A549 (cell line): ENCODE measurements around the gene ACR.

Experiments used
- HDAC2 ChIP-seq: fragments of 200-600 bp; sonication (generic); IDR thresholded peaks from 2 replicates; pipeline ENCODE4 v1.6.1; 2016
- HEYL ChIP-seq: fragments of 250-450 bp; sonication (Bioruptor Pico); IDR thresholded peaks from 2 replicates; pipeline ENCODE4 v1.8.0; 2021; ENCODE audit warnings: mild to moderate bottlenecking, moderate library complexity
- MAFK ChIP-seq: fragments of 450-650 bp; IDR thresholded peaks from 2 replicates; pipeline ENCODE4 v1.6.1; 2014; ENCODE audit not compliant: partially characterized antibody
- POLR2A ChIP-seq: IDR thresholded peaks from 2 replicates; pipeline ENCODE4 v1.6.1; 2012; ENCODE audit warnings: mild to moderate bottlenecking, low read length
- RAD21 ChIP-seq, 2 experiments: fragments of >200 bp in 1 of 2; sonication (Bioruptor Twin) in 1 of 2; formaldehyde crosslinking in 1 of 2; IDR thresholded peaks in 1 of 2; conservative IDR thresholded peaks in 1 of 2; 2 replicates in 1 of 2; 3 replicates in 1 of 2; pipeline ENCODE4 v1.6.1; 2012 to 2018; ENCODE audit warnings: inconsistent platforms in 1 of 2
- RNF2 ChIP-seq: fragments of 200-600 bp; sonication (generic); IDR thresholded peaks from 2 replicates; pipeline ENCODE4 v1.6.1; 2016; ENCODE audit warnings: low read depth, mild to moderate bottlenecking, antibody characterized with exemption, moderate library complexity, borderline replicate concordance
- SMC3 ChIP-seq: fragments of >200 bp; sonication (Bioruptor Twin); formaldehyde crosslinking; IDR thresholded peaks from 3 replicates; pipeline ENCODE4 v1.6.1; 2018; ENCODE audit warnings: inconsistent platforms
- SREBF2 ChIP-seq: fragments of 450-650 bp; IDR thresholded peaks from 2 replicates; pipeline ENCODE4 v1.6.1; 2014; ENCODE audit warnings: mild to moderate bottlenecking, moderate library complexity
- TF ChIP-seq, protein P1 (sequence below): fragments of >200 bp; sonication (Bioruptor Twin); formaldehyde crosslinking; IDR thresholded peaks from 3 replicates; pipeline ENCODE4 v1.5.1; 2016
- TF ChIP-seq, protein P2 (sequence below): IDR thresholded peaks from 2 replicates; pipeline ENCODE4 v1.6.1; 2012
- TF ChIP-seq, protein P3 (sequence below): fragments of 200-600 bp; sonication (generic); IDR thresholded peaks from 2 replicates; pipeline ENCODE4 v1.6.1; 2016; ENCODE audit warnings: antibody characterized with exemption, mild to moderate bottlenecking, moderate library complexity
- TF ChIP-seq, protein P4 (sequence below): IDR thresholded peaks from 2 replicates; pipeline ENCODE4 v1.6.1; 2012; ENCODE audit warnings: low read depth, borderline replicate concordance

DNA sequence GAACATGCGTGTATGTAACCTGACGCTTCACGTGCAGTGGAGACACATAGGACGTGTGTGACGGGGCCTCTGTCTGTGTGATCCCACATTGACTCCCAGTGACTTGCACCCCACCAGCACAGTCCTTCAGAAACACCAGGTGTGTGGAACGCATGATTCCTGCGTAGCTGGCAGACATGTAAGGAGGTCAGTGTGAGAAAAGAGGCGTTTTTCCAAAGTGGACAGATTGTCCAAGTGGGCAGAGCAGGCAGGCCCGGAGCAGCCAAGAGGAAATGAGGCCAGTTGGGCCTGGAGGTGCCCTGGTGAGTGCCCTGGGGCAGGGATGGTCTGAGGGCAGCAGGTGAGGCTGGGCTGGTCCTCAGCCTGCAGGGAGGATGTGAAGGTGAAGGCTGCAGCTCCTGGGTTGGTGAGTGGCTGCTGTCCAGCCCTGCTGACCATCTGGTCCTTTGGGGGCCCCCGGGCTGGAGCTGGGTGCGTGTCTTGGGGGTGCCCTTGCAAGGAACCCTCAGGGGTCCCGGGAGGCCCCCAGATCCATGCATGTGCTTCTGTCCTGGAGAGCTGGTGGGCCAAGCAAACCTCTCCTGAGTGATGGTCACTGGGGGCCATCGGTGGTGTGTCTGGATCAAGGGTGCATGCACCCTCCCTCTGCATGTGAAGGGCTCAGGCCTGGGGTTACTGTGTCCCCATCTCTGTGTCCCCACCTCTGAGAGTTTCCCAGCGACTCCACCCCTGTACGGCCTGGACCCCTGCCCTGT lies 38.8 kb upstream of the ACR start:
- no peak for TF ChIP-seq POLR2A
- no peak for TF ChIP-seq SREBF2
- TF ChIP-seq, protein P1, sequence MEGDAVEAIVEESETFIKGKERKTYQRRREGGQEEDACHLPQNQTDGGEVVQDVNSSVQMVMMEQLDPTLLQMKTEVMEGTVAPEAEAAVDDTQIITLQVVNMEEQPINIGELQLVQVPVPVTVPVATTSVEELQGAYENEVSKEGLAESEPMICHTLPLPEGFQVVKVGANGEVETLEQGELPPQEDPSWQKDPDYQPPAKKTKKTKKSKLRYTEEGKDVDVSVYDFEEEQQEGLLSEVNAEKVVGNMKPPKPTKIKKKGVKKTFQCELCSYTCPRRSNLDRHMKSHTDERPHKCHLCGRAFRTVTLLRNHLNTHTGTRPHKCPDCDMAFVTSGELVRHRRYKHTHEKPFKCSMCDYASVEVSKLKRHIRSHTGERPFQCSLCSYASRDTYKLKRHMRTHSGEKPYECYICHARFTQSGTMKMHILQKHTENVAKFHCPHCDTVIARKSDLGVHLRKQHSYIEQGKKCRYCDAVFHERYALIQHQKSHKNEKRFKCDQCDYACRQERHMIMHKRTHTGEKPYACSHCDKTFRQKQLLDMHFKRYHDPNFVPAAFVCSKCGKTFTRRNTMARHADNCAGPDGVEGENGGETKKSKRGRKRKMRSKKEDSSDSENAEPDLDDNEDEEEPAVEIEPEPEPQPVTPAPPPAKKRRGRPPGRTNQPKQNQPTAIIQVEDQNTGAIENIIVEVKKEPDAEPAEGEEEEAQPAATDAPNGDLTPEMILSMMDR: no peak
- no peak for TF ChIP-seq RAD21 (conservative IDR thresholded peaks at IDR 0.05 in 1 of 2, IDR thresholded peaks at IDR 0.05 in 1 of 2)
- TF ChIP-seq, protein P2, sequence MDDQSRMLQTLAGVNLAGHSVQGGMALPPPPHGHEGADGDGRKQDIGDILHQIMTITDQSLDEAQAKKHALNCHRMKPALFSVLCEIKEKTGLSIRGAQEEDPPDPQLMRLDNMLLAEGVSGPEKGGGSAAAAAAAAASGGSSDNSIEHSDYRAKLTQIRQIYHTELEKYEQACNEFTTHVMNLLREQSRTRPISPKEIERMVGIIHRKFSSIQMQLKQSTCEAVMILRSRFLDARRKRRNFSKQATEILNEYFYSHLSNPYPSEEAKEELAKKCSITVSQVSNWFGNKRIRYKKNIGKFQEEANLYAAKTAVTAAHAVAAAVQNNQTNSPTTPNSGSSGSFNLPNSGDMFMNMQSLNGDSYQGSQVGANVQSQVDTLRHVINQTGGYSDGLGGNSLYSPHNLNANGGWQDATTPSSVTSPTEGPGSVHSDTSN: no peak
- TF ChIP-seq SMC3: no peak
- TF ChIP-seq, protein P3, sequence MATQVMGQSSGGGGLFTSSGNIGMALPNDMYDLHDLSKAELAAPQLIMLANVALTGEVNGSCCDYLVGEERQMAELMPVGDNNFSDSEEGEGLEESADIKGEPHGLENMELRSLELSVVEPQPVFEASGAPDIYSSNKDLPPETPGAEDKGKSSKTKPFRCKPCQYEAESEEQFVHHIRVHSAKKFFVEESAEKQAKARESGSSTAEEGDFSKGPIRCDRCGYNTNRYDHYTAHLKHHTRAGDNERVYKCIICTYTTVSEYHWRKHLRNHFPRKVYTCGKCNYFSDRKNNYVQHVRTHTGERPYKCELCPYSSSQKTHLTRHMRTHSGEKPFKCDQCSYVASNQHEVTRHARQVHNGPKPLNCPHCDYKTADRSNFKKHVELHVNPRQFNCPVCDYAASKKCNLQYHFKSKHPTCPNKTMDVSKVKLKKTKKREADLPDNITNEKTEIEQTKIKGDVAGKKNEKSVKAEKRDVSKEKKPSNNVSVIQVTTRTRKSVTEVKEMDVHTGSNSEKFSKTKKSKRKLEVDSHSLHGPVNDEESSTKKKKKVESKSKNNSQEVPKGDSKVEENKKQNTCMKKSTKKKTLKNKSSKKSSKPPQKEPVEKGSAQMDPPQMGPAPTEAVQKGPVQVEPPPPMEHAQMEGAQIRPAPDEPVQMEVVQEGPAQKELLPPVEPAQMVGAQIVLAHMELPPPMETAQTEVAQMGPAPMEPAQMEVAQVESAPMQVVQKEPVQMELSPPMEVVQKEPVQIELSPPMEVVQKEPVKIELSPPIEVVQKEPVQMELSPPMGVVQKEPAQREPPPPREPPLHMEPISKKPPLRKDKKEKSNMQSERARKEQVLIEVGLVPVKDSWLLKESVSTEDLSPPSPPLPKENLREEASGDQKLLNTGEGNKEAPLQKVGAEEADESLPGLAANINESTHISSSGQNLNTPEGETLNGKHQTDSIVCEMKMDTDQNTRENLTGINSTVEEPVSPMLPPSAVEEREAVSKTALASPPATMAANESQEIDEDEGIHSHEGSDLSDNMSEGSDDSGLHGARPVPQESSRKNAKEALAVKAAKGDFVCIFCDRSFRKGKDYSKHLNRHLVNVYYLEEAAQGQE: no peak
- no peak for TF ChIP-seq RNF2
- TF ChIP-seq HEYL (CRISPR knock-in tag): no peak
- TF ChIP-seq, protein P4, sequence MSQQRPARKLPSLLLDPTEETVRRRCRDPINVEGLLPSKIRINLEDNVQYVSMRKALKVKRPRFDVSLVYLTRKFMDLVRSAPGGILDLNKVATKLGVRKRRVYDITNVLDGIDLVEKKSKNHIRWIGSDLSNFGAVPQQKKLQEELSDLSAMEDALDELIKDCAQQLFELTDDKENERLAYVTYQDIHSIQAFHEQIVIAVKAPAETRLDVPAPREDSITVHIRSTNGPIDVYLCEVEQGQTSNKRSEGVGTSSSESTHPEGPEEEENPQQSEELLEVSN: no peak
- no peak for TF ChIP-seq HDAC2
- TF ChIP-seq MAFK: no peak
